HL-60 (cell line): Measurements from ENCODE around the gene CACNG4.

Experiments
- DNase-seq, 2 experiments: peaks; one replicate each; pipeline ENCODE4 v3.0.0-alpha.2; 2010 to 2020; ENCODE audit warnings: low read depth in 1 of 2, low spot score in 1 of 2
- H3K27ac ChIP-seq: fragments of 250-450 bp; sonication (Bioruptor Pico); replicated peaks from 2 replicates; pipeline ENCODE4 v1.5.1; 2020; ENCODE audit warnings: mild to moderate bottlenecking, moderate library complexity
- H3K27me3 ChIP-seq: fragments of 250-450 bp; sonication (Bioruptor Pico); 2 replicates; pipeline ENCODE4 v1.5.1; 2021; ENCODE audit warnings: mild to moderate bottlenecking, moderate library complexity; ENCODE audit not compliant: insufficient read depth, poor library complexity, severe bottlenecking
- H3K4me3 ChIP-seq: replicated peaks from 2 replicates; pipeline ENCODE4 v1.5.1; 2011; ENCODE audit warnings: mild to moderate bottlenecking, control low read depth, low read length; ENCODE audit not compliant: insufficient read depth
- CTCF ChIP-seq: IDR thresholded peaks from one replicate; pipeline ENCODE4 v1.5.1; 2011; ENCODE audit warnings: low read length, control low read depth, inconsistent platforms; ENCODE audit not compliant: insufficient read depth
- GABPA ChIP-seq: IDR thresholded peaks from 2 replicates; pipeline ENCODE4 v1.6.1; 2012; ENCODE audit warnings: low read depth
- POLR2AphosphoS5 ChIP-seq: IDR thresholded peaks from 2 replicates; pipeline ENCODE4 v1.6.1; 2012; ENCODE audit warnings: low read depth
- REST ChIP-seq: IDR thresholded peaks from 2 replicates; pipeline ENCODE4 v1.6.1; 2012; ENCODE audit warnings: low read depth; ENCODE audit not compliant: insufficient replicate concordance
- SPI1 ChIP-seq: IDR thresholded peaks from 2 replicates; pipeline ENCODE4 v1.6.1; 2012; ENCODE audit warnings: low read depth, mild to moderate bottlenecking, borderline replicate concordance

Gene CACNG4

GRCh38 chr17:66990047-66990446, 25.5 kb downstream of the CACNG4 start:
- no peak for DNase-seq

GRCh38 chr17:66992911-66993442, 28.5 kb downstream of the CACNG4 start:
- H3K27me3 ChIP-seq: no peaks in the 10 kb centered on the region
- H3K4me3 ChIP-seq: no peak overlapping the region
- DNase-seq: no peak

More at GRCh38 chr17:66990047-66990446, 25.5 kb downstream of the CACNG4 start:
- peaks cover 8% of the 10 kb centered on the region for H3K27me3 ChIP-seq
- TF ChIP-seq GABPA: no peak
- TF ChIP-seq SPI1: no peak
- no peak for TF ChIP-seq POLR2AphosphoS5
- TF ChIP-seq REST: no peak
- no peak for TF ChIP-seq CTCF
- H3K27ac ChIP-seq: no peak overlapping the region
- no peak overlapping the region for H3K4me3 ChIP-seq

GRCh38 chr17:66994361-66994760, 29.9 kb downstream of the CACNG4 start:
- H3K27ac ChIP-seq: no peak overlapping the region
- TF ChIP-seq CTCF (no peak), GABPA (no peak), REST (no peak), POLR2AphosphoS5 (no peak), SPI1 (no peak)
- no peak overlapping the region for H3K4me3 ChIP-seq
- no peaks in the 10 kb centered on the region for H3K27me3 ChIP-seq
- DNase-seq: no peak

More at GRCh38 chr17:66992911-66993442, 28.5 kb downstream of the CACNG4 start:
- H3K27ac ChIP-seq: no peak overlapping the region
- TF ChIP-seq SPI1: no peak
- TF ChIP-seq CTCF: no peak
- no peak for TF ChIP-seq GABPA
- TF ChIP-seq POLR2AphosphoS5: no peak
- no peak for TF ChIP-seq REST
